ENCODE measurements around the gene FAM167B.

DNA sequence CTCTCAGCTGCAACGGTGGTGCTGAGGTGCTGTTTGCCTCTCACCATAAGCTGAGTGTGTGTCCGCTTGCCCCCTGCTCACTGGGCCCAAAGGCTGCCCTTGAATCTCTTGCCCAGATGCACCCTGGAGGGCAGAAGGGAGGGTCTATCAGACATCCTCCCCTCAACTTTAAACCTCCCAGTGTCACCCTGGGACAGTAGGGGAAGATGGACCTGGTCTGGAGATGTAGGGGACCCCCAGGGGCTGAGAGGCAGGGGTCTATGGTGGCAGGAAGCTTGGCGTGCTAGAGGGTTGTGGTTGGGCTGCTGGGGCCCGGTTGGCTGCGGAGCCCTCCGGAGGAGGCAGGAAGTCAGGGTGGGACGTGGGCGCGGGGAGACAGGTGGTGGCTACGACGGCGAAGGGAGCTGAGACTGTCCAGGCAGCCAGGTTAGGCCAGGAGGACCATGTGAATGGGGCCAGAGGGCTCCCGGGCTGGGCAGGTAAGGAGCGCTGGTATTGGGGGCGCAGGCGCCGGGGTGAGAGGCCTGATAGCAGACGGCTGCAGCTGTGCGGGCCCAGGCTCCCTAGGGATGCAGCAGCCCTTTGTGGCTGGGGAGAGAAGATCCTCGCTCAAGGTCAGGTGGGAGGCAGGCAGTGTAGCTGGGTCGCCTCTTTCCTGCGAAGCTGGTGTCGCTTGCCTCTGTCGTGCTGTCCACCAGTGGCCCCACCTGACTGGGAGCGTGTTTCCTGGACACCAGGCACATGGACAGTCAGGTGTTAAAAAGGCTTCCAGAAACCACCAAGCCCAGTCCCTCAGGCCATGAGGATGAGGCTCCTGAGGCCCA is 4.1 kb downstream of the FAM167B start, which contains the start of gene LCK:
- TF ChIP-seq, protein P1, sequence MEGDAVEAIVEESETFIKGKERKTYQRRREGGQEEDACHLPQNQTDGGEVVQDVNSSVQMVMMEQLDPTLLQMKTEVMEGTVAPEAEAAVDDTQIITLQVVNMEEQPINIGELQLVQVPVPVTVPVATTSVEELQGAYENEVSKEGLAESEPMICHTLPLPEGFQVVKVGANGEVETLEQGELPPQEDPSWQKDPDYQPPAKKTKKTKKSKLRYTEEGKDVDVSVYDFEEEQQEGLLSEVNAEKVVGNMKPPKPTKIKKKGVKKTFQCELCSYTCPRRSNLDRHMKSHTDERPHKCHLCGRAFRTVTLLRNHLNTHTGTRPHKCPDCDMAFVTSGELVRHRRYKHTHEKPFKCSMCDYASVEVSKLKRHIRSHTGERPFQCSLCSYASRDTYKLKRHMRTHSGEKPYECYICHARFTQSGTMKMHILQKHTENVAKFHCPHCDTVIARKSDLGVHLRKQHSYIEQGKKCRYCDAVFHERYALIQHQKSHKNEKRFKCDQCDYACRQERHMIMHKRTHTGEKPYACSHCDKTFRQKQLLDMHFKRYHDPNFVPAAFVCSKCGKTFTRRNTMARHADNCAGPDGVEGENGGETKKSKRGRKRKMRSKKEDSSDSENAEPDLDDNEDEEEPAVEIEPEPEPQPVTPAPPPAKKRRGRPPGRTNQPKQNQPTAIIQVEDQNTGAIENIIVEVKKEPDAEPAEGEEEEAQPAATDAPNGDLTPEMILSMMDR (conservative IDR thresholded peaks at IDR 0.05): no peak
- TF ChIP-seq ZFX (IDR thresholded peaks at IDR 0.05): no peak
